SU-DHL-6 (cell line): ENCODE data around the gene BTBD19.

Source experiments
- H2AFZ ChIP-seq: fragments of 200-600 bp; sonication (generic); 2 replicates; pipeline ENCODE4 v1.6.1; 2014; ENCODE audit warnings: low read depth, mild to moderate bottlenecking, moderate library complexity, mixed read lengths, antibody characterized with exemption, low read length; ENCODE audit not compliant: severe bottlenecking
- H3F3A ChIP-seq: fragments of 200-600 bp; shearing (Covaris generic); 2 replicates; pipeline ENCODE4 v1.6.0; 2016; ENCODE audit warnings: antibody characterized with exemption, mild to moderate bottlenecking; ENCODE audit not compliant: insufficient read depth
- H3K27ac ChIP-seq: fragments of 200-600 bp; sonication (generic); 2 replicates; pipeline ENCODE4 v1.5.1; 2016; ENCODE audit warnings: low read depth, mild to moderate bottlenecking, low read length, moderate library complexity, mixed read lengths
- H3K27me3 ChIP-seq: fragments of 200-600 bp; sonication (generic), shearing (Covaris generic); 2 replicates; pipeline ENCODE4 v1.6.0; 2014; ENCODE audit warnings: mild to moderate bottlenecking, low read length
- H3K36me3 ChIP-seq: fragments of 200-600 bp; sonication (generic); 2 replicates; pipeline ENCODE4 v1.6.1; 2014; ENCODE audit warnings: mild to moderate bottlenecking, low read length, mixed read lengths
- H3K4me2 ChIP-seq: fragments of 300-600, 200-600 bp; shearing (Covaris generic), sonication (generic); 2 replicates; pipeline ENCODE4 v1.6.0; 2014; ENCODE audit warnings: low read length, low read depth, mild to moderate bottlenecking; ENCODE audit not compliant: poor library complexity, severe bottlenecking
- H3K4me3 ChIP-seq: fragments of 200-600 bp; sonication (generic); 2 replicates; pipeline ENCODE4 v1.5.1; 2014; ENCODE audit warnings: antibody characterized with exemption, low read length, mild to moderate bottlenecking, mixed read lengths; ENCODE audit not compliant: insufficient read depth, poor library complexity, severe bottlenecking
- H3K79me2 ChIP-seq: fragments of 200-600 bp; sonication (generic); 2 replicates; pipeline ENCODE4 v1.6.1; 2014; ENCODE audit warnings: mild to moderate bottlenecking, low read length, moderate library complexity; ENCODE audit not compliant: insufficient read depth
- H3K9ac ChIP-seq: fragments of 200-600 bp; sonication (generic); 2 replicates; pipeline ENCODE4 v1.7.0; 2014; ENCODE audit warnings: mild to moderate bottlenecking, low read length
- H3K9me2 ChIP-seq: fragments of 200-600 bp; sonication (generic); replicated peaks from 2 replicates; pipeline ENCODE4 v1.6.1; 2014; ENCODE audit warnings: low read length; ENCODE audit not compliant: insufficient read depth
- H3K9me3 ChIP-seq: fragments of 200-600 bp; sonication (generic); 2 replicates; pipeline ENCODE4 v1.6.1; 2014; ENCODE audit warnings: low read length, mixed read lengths; ENCODE audit not compliant: insufficient read depth
- H4K20me1 ChIP-seq: fragments of 200-600 bp; sonication (generic); 2 replicates; pipeline ENCODE4 v1.6.1; 2014; ENCODE audit warnings: low read depth, mild to moderate bottlenecking, antibody characterized with exemption, low read length, moderate library complexity, mixed read lengths
- CTCF ChIP-seq: fragments of 200-600 bp; sonication (generic); IDR thresholded peaks from one replicate; pipeline ENCODE4 v1.5.1; 2017; ENCODE audit warnings: antibody characterized with exemption, mild to moderate bottlenecking, low read length, moderate library complexity; ENCODE audit not compliant: insufficient read depth, poor library complexity, severe bottlenecking
- EZH2phosphoT487 ChIP-seq: fragments of 200-600 bp; sonication (generic), shearing (Covaris generic); conservative IDR thresholded peaks from 2 replicates; pipeline ENCODE4 v1.6.1; 2018; ENCODE audit warnings: mild to moderate bottlenecking, antibody characterized with exemption, low read length, moderate library complexity, mixed read lengths

BTBD19 gene

DNA sequence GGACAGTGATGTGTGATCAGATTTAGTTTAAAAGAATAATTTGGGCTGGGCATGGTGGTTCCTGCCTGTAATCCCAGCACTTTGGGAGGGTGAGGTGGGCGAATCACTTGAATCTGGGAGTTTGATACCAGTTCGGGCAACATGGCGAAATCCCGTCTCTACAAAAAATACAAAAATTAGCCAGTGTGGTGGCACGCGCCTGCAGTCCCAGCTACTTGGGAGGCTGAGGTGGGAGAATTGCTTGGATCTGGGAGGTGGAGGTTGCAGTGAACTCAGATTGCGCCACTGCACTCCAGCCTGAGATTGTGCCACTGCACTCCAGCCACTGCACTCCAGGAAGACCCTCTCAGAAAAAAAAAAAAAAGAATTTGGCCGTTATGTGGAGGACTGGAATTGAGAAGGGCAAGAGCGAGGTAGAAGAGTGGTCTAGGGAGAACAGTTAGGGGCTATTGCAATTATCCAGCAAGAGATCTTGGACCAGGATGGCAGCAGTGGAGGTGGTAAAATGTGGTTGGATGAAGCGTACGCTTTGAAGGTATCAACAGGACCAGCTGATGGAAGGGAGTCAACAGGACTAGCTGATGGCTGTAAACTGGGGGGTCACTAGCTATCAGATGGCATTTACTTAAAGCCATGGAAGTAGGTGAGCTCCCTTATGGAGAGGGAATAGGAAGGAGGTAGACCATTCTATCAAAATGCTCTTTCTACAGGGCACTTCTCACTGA is 9.6 kb downstream of the BTBD19 start:
- Histone ChIP-seq H3K4me3 (no peak overlapping the region), H3K27me3 (no peaks in the 10 kb centered on the region), H3K9ac (no peak overlapping the region), H3K36me3 (no peaks in the 10 kb centered on the region), H3K27ac (no peak overlapping the region), H3K4me2 (no peak overlapping the region), H4K20me1 (no peaks in the 10 kb centered on the region), H3K9me2 (no peaks in the 10 kb centered on the region), H2AFZ (no peak overlapping the region), H3K79me2 (no peaks in the 10 kb centered on the region), H3K9me3 (no peaks in the 10 kb centered on the region), H3F3A (peaks cover 30% of the 10 kb centered on the region)
- TF ChIP-seq EZH2phosphoT487 (no peak), CTCF (no peak)

DNA sequence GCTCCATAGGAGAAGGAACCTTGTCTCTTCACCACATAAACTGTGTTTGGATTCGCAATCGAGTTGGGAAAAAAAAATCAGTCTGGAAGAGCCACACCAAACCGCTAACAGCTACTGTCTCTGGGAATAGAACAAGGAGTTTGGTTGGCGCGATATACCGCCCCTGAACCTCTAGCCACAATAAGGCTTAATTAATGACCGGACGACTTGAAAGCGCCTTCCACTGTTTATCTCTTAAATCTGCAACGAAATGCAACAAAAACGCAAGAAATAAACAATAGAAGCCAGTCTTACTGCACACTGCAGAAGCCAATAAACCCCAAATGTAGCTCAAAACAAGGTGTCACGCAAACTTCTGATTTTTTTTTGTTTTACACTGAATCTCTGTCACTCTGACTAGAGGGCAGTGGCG is 10.9 kb downstream of the BTBD19 start:
- Histone ChIP-seq H3F3A (peaks cover 30% of the 10 kb centered on the region), H2AFZ (peak overlapping the region; percentile 70), H3K79me2 (no peaks in the 10 kb centered on the region), H3K36me3 (no peaks in the 10 kb centered on the region), H3K9me3 (no peaks in the 10 kb centered on the region), H3K4me3 (peak overlapping the region; percentile 45), H4K20me1 (no peaks in the 10 kb centered on the region), H3K9ac (peak overlapping the region; percentile 61), H3K4me2 (peak overlapping the region; percentile 90), H3K27ac (peak overlapping the region; percentile 94), H3K9me2 (no peaks in the 10 kb centered on the region), H3K27me3 (no peaks in the 10 kb centered on the region)
- TF ChIP-seq CTCF (no peak), EZH2phosphoT487 (no peak)

DNA sequence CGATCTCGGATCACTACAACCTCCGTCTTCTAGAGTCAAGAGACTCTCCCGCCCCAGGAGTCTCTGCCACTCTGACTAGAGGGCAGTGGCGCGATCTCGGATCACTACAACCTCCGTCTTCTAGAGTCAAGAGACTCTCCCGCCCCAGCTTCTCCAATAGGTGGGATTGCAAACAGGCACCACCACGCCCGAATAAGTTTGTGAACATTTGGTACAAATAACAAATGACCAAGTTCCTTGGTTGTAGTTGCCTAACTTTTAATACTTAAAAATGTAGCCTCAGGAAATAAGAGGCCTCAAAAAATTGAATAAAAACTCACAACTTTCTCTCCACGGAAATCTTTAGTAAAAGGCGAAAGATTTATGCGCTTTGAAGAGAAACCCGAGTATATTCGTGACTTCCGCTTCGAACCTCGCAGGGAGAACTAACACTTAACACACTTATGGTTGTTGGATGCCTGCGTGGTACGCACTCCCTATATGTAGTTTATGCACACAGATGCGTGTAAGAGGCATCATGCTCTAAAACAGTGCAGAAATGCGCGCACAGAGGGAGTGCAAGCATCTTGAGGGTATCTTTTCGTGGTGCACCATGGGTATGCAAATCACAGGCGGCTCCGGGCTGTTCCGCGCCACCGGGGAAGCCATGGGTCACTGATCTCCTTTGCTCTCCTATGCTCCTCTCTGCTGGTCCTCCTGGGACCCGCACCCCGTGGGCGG is 11.4 kb downstream of the BTBD19 start:
- H2AFZ ChIP-seq, result peak overlapping the region; percentile 88
- H3K79me2 ChIP-seq, result no peaks in the 10 kb centered on the region
- H4K20me1 ChIP-seq, result no peaks in the 10 kb centered on the region
- no peaks in the 10 kb centered on the region for H3K27me3 ChIP-seq
- no peaks in the 10 kb centered on the region for H3K36me3 ChIP-seq
- peak overlapping the region; percentile 94 for H3K27ac ChIP-seq
- peak overlapping the region; percentile 61 for H3K9ac ChIP-seq
- H3K4me3 ChIP-seq, result peak overlapping the region; percentile 45
- TF ChIP-seq CTCF (no peak), EZH2phosphoT487 (no peak)
- no peaks in the 10 kb centered on the region for H3K9me2 ChIP-seq
- no peaks in the 10 kb centered on the region for H3K9me3 ChIP-seq
- H3K4me2 ChIP-seq, result peak overlapping the region; percentile 90
- peaks cover 30% of the 10 kb centered on the region for H3F3A ChIP-seq
